ENCODE results near the gene PRKN.

PRKN gene

GRCh38 chr6:161732594-161732993, 995.0 kb downstream of the PRKN start:
- no peak for DNase-seq (ENCODE audit: low read depth in 3 of 3)

GRCh38 chr6:161727083-161727833, 1000.3 kb downstream of the PRKN start:
- DNase-seq (ENCODE audit: low read depth in 3 of 3): no peak

GRCh38 chr6:161722394-161722793, 1005.2 kb downstream of the PRKN start:
- no peak for DNase-seq (ENCODE audit: low read depth in 3 of 3)

- DNase-seq (ENCODE audit: low read depth in 3 of 3): no peak
Observed at GRCh38 chr6:161721511-161721910, 1006.1 kb downstream of the PRKN start.

GRCh38 chr6:161716176-161716575, 1011.4 kb downstream of the PRKN start:
- no peak for DNase-seq (ENCODE audit: low read depth in 3 of 3)

- DNase-seq (ENCODE audit: low read depth in 3 of 3): no peak
Observed at GRCh38 chr6:161711938-161712337, 1015.6 kb downstream of the PRKN start.

- no peak for DNase-seq (ENCODE audit: low read depth in 3 of 3)
Observed at GRCh38 chr6:161711515-161711914, 1016.1 kb downstream of the PRKN start.

- DNase-seq (ENCODE audit: low read depth in 3 of 3): no peak
Observed at GRCh38 chr6:161710698-161711097, 1016.9 kb downstream of the PRKN start.

GRCh38 chr6:161701056-161701455, 1026.5 kb downstream of the PRKN start:
- no peak for DNase-seq (ENCODE audit: low read depth in 3 of 3)

- no peak for DNase-seq (ENCODE audit: low read depth in 3 of 3)
Observed at GRCh38 chr6:161696801-161697200, 1030.8 kb downstream of the PRKN start.

- DNase-seq (ENCODE audit: low read depth in 3 of 3): no peak
Observed at GRCh38 chr6:161694995-161695394, 1032.6 kb downstream of the PRKN start.

GRCh38 chr6:161686655-161687054, 1040.9 kb downstream of the PRKN start:
- no peak for DNase-seq (ENCODE audit: low read depth in 3 of 3)

- DNase-seq (ENCODE audit: low read depth in 3 of 3): no peak
Observed at GRCh38 chr6:161684731-161685475, 1042.7 kb downstream of the PRKN start.

GRCh38 chr6:161683400-161683799, 1044.2 kb downstream of the PRKN start:
- DNase-seq (ENCODE audit: low read depth in 3 of 3): no peak

- no peak for DNase-seq (ENCODE audit: low read depth in 3 of 3)
Observed at GRCh38 chr6:161682982-161683381, 1044.6 kb downstream of the PRKN start.

GRCh38 chr6:161679980-161680538, 1047.5 kb downstream of the PRKN start:
- no peak for DNase-seq (ENCODE audit: low read depth in 3 of 3)

- DNase-seq (ENCODE audit: low read depth in 3 of 3): no peak
Observed at GRCh38 chr6:161677188-161677587, 1050.4 kb downstream of the PRKN start.

GRCh38 chr6:161676586-161676985, 1051.0 kb downstream of the PRKN start:
- no peak for DNase-seq (ENCODE audit: low read depth in 3 of 3)

GRCh38 chr6:161674930-161675682, 1052.5 kb downstream of the PRKN start:
- DNase-seq (ENCODE audit: low read depth in 3 of 3): no peak

GRCh38 chr6:161673026-161673425, 1054.5 kb downstream of the PRKN start:
- DNase-seq (ENCODE audit: low read depth in 3 of 3): no peak

- no peak for DNase-seq (ENCODE audit: low read depth in 3 of 3)
Observed at GRCh38 chr6:161671117-161671516, 1056.4 kb downstream of the PRKN start.

GRCh38 chr6:161668665-161669064, 1058.9 kb downstream of the PRKN start:
- DNase-seq (ENCODE audit: low read depth in 3 of 3): no peak
